H1 (cell line): Measurements from ENCODE around the gene ADGRL4.

ENCODE experiments used
- EP300 ChIP-seq, 2 experiments: IDR thresholded peaks; 1 replicate in 1 of 2; 2 replicates in 1 of 2; pipeline ENCODE4 v1.6.1; 2011 to 2012; ENCODE audit warnings: low read depth in 2 of 2, low read length in 2 of 2, mild to moderate bottlenecking in 2 of 2, borderline replicate concordance in 1 of 2, inconsistent platforms in 1 of 2, moderate library complexity in 1 of 2
- GTF2F1 ChIP-seq: IDR thresholded peaks from 2 replicates; pipeline ENCODE4 v1.6.1; 2012; ENCODE audit warnings: low read depth, low read length, improper control_type of control experiment, borderline replicate concordance
- POLR2A ChIP-seq, 2 experiments: IDR thresholded peaks; 1 replicate in 1 of 2; 2 replicates in 1 of 2; pipeline ENCODE4 v1.6.1; 2011; ENCODE audit warnings: low read depth in 2 of 2, low read length in 2 of 2, mild to moderate bottlenecking in 2 of 2; ENCODE audit errors: control extremely low read depth in 1 of 2
- RBBP5 ChIP-seq: IDR thresholded peaks from 2 replicates; pipeline ENCODE4 v1.7.1; 2012; ENCODE audit warnings: low read depth, mild to moderate bottlenecking, inconsistent platforms, low read length, moderate library complexity, borderline replicate concordance
- TF ChIP-seq, protein P1 (sequence below): IDR thresholded peaks from 2 replicates; pipeline ENCODE4 v1.6.1; 2012; ENCODE audit warnings: inconsistent platforms
- TF ChIP-seq, protein P2 (sequence below), 3 experiments: IDR thresholded peaks; 1 replicate in 2 of 3; 2 replicates in 1 of 3; pipeline versions ENCODE4 v1.5.1 to v1.6.1; 2011; ENCODE audit warnings: low read length in 3 of 3, mild to moderate bottlenecking in 3 of 3, inconsistent platforms in 2 of 3, low read depth in 1 of 3, moderate library complexity in 1 of 3; ENCODE audit not compliant: insufficient read depth in 1 of 3; ENCODE audit errors: control extremely low read depth in 1 of 3

DNA sequence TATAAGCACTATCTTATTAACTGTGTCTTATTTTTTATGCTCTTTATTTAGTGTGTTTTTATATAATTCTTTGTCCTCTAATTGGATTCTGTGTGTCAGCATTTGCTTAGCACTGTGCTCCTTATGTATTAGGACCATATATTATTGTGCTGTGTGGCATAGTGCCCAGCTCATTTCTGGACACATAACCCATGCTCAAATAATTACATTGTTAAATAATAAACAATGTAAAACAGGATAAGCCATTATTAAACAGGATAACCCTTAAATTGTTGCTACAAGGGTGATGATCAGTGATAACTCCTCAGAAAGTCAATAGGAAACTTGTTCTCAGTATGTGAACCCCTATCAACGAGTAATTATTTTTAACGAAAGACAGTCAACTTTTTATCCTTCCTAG, 150.4 kb downstream of the ADGRL4 start:
- TF ChIP-seq POLR2A (IDR thresholded peaks at IDR 0.05; ENCODE audit: control extremely low read depth in 1 of 2, low read depth in 2 of 2, low read length in 2 of 2) (no peak), EP300 (IDR thresholded peaks at IDR 0.05; ENCODE audit: borderline replicate concordance in 1 of 2, low read depth in 2 of 2, low read length in 2 of 2) (no peak), GTF2F1 (no peak), RBBP5 (no peak)
- TF ChIP-seq, protein P1, sequence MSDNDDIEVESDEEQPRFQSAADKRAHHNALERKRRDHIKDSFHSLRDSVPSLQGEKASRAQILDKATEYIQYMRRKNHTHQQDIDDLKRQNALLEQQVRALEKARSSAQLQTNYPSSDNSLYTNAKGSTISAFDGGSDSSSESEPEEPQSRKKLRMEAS, result no peak
- TF ChIP-seq, protein P2, sequence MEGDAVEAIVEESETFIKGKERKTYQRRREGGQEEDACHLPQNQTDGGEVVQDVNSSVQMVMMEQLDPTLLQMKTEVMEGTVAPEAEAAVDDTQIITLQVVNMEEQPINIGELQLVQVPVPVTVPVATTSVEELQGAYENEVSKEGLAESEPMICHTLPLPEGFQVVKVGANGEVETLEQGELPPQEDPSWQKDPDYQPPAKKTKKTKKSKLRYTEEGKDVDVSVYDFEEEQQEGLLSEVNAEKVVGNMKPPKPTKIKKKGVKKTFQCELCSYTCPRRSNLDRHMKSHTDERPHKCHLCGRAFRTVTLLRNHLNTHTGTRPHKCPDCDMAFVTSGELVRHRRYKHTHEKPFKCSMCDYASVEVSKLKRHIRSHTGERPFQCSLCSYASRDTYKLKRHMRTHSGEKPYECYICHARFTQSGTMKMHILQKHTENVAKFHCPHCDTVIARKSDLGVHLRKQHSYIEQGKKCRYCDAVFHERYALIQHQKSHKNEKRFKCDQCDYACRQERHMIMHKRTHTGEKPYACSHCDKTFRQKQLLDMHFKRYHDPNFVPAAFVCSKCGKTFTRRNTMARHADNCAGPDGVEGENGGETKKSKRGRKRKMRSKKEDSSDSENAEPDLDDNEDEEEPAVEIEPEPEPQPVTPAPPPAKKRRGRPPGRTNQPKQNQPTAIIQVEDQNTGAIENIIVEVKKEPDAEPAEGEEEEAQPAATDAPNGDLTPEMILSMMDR (IDR thresholded peaks at IDR 0.05; ENCODE audit: control extremely low read depth in 1 of 3, insufficient read depth in 1 of 3, low read depth in 1 of 3, low read length in 3 of 3), result no peak
